Muscle layer of duodenum (tissue), 2 donors: ENCODE results near the gene CFAP46.

ENCODE experiments used
- H3K27ac ChIP-seq: one replicate; pipeline ENCODE4 v1.7.0; 2013; ENCODE audit warnings: mild to moderate bottlenecking, low read length
- H3K27me3 ChIP-seq: one replicate; pipeline ENCODE4 v1.7.0; 2013; ENCODE audit warnings: low read depth, mild to moderate bottlenecking, control low read depth, low read length
- H3K36me3 ChIP-seq, 2 donors: one replicate each; pipeline ENCODE4 v1.7.0; 2013; ENCODE audit warnings: low read length in 2 of 2, control low read depth in 1 of 2, mild to moderate bottlenecking in 1 of 2; ENCODE audit not compliant: insufficient read depth in 2 of 2, control insufficient read depth in 1 of 2
- H3K4me1 ChIP-seq, 2 donors: one replicate each; pipeline ENCODE4 v1.7.0; 2013; ENCODE audit warnings: low read length in 2 of 2, mild to moderate bottlenecking in 2 of 2, control low read depth in 1 of 2, moderate library complexity in 1 of 2; ENCODE audit not compliant: insufficient read depth in 2 of 2, control insufficient read depth in 1 of 2
- H3K4me3 ChIP-seq, 2 donors: one replicate each; pipeline ENCODE4 v1.7.0; 2013; ENCODE audit warnings: low read length in 2 of 2, low read depth in 1 of 2, mild to moderate bottlenecking in 1 of 2
- H3K9me3 ChIP-seq, 2 donors: one replicate each; pipeline ENCODE4 v1.7.0; 2013; ENCODE audit warnings: low read length in 2 of 2, control low read depth in 1 of 2, mild to moderate bottlenecking in 1 of 2; ENCODE audit not compliant: control insufficient read depth in 1 of 2
- donor health status: healthy.

CFAP46 gene

GRCh38 chr10:132942101-132943057 is at the start of gene CFAP46:
CFAP46 (minus strand) TSS chr10:132942570; CDS start chr10:132942484, 86 bp downstream.
- H3K36me3 ChIP-seq, result no peaks in the 10 kb centered on the region
- no peak within 1 kb of the TSS for H3K27ac ChIP-seq
- peaks cover 0 to 17% of the 10 kb centered on the region in 2 donors for H3K4me1 ChIP-seq
- peak within 1 kb of the TSS; percentile 39 to 70 for H3K4me3 ChIP-seq
- H3K9me3 ChIP-seq, result no peaks in the 10 kb centered on the region
- peaks cover 14% of the 10 kb centered on the region for H3K27me3 ChIP-seq

DNA sequence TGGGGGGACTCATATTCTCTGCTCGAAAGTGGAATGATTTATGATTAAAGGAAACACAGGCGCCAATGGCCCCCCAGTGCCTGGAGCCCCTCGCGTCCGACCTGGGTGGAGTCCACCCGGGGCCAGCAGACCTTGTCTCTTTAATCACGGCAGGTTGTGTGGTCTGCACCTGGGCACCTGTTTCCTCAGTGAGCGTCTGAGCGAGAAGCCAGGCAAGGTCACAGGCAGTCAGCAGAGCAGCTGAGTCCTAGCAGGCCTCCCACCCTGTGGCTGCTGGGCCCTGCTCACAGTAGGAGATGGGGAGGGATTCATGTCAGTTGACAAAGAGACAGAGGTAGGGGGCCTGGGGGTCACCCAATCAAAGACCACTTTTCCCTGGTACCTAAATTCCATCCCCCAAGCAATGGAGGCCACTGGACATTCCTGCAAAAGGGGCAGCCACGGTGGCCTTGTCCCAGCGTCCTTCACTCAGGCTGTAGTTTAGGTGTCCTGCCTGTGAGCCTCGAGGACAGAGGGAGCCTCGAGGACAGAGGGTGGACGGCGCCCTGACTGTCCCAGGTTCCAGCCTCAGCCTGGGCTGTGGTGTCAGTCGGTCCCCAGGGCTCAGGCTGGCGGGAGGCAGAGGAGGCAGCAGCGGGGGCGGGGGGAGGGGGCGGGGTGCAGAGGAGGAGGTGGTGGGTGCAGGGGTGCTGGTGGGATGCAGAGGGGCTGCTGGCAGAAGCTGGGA is 49.5 kb upstream of the CFAP46 start:
- H3K27ac ChIP-seq, result no peak overlapping the region
- H3K9me3 ChIP-seq, result no peaks in the 10 kb centered on the region
- H3K27me3 ChIP-seq, result no peaks in the 10 kb centered on the region
- H3K36me3 ChIP-seq, result no peaks in the 10 kb centered on the region
- no peaks in the 10 kb centered on the region for H3K4me1 ChIP-seq
- no peak overlapping the region for H3K4me3 ChIP-seq

DNA sequence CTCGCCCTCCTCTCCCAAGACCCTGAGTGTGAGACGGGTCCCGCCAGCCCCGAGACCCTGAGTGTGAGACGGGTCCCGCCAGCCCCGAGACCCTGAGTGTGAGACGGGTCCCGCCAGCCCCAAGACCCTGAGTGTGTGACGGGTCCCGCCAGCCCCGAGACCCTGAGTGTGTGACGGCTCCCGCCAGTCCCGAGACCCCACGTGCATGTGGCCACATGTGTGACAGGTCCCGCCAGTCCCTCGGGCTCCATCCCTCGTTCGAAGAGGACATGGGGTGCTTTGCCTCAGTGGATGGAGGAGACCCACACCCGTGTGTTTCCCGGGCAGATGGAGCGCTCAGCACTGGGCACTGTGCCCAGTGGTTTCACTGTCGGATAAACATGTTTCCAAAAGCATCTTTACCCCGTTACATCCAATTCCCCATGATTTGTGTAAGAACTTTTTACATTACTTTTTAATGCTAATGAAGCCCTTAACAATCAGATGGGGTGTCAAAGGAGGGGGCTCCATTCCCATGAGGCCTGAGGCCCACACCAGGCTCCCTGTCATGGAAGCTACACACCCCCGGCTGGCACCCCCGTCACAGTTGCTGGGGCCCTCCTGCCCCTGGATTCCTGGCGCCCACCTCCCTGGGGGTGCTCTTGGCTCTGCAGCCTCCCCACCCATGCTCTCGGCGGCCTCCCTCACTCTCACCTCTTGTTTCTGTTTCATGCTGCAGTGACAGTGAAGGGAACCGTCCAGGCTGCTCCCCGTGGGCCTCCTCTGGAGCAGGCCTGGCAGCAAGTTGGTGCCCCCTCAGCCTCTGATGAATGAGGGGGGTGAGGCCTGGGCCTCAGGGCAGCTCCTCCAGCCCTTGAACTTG is 48.5 kb upstream of the CFAP46 start:
- no peak overlapping the region for H3K27ac ChIP-seq
- no peak overlapping the region for H3K4me3 ChIP-seq
- H3K9me3 ChIP-seq, result no peaks in the 10 kb centered on the region
- no peaks in the 10 kb centered on the region for H3K4me1 ChIP-seq
- no peaks in the 10 kb centered on the region for H3K36me3 ChIP-seq
- H3K27me3 ChIP-seq, result no peaks in the 10 kb centered on the region

GRCh38 chr10:132989476-132990415 is 47.4 kb upstream of the CFAP46 start:
- H3K4me3 ChIP-seq, result no peak overlapping the region
- H3K27me3 ChIP-seq, result no peaks in the 10 kb centered on the region
- H3K27ac ChIP-seq, result no peak overlapping the region
- no peaks in the 10 kb centered on the region for H3K4me1 ChIP-seq
- H3K36me3 ChIP-seq, result no peaks in the 10 kb centered on the region
- H3K9me3 ChIP-seq, result no peaks in the 10 kb centered on the region

- Histone ChIP-seq H3K36me3 (no peaks in the 10 kb centered on the region), H3K27me3 (no peaks in the 10 kb centered on the region), H3K27ac (no peak overlapping the region)
Measured at GRCh38 chr10:132988988-132989387, 46.6 kb upstream of the CFAP46 start.

GRCh38 chr10:132987671-132988571 is 45.6 kb upstream of the CFAP46 start:
- Histone ChIP-seq H3K4me1 (no peaks in the 10 kb centered on the region), H3K27me3 (no peaks in the 10 kb centered on the region), H3K27ac (no peak overlapping the region), H3K36me3 (no peaks in the 10 kb centered on the region), H3K9me3 (no peaks in the 10 kb centered on the region), H3K4me3 (no peak overlapping the region)

More at GRCh38 chr10:132988988-132989387, 46.6 kb upstream of the CFAP46 start:
- Histone ChIP-seq H3K4me3 (no peak overlapping the region), H3K9me3 (no peaks in the 10 kb centered on the region), H3K4me1 (no peaks in the 10 kb centered on the region)

- Histone ChIP-seq H3K36me3 (no peaks in the 10 kb centered on the region), H3K9me3 (no peaks in the 10 kb centered on the region), H3K27ac (no peak overlapping the region), H3K27me3 (no peaks in the 10 kb centered on the region), H3K4me1 (no peaks in the 10 kb centered on the region), H3K4me3 (no peak overlapping the region)
Measured at GRCh38 chr10:132986978-132987377, 44.6 kb upstream of the CFAP46 start.

DNA sequence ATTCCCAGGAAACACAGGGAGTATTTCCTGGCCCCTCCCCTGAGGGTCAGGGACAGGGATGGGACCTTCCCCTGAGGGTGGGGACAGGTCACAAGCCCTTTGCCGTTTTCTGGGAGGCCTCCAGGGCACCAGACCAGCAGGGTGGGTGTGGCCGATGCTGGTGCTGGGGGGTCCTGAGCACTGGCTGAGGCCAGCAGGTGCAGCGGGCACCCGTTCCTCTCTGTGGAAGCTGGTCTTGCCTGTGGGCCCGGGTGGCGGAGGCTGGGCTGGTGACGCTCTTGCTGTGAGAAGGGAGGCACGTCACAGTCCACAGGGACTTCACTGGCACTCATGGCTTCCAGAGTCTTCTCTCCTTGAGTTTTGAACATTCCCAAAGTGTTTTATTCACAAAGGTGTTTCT is 44.2 kb upstream of the CFAP46 start:
- Histone ChIP-seq H3K27ac (no peak overlapping the region), H3K27me3 (no peaks in the 10 kb centered on the region), H3K9me3 (no peaks in the 10 kb centered on the region), H3K4me3 (no peak overlapping the region), H3K4me1 (no peaks in the 10 kb centered on the region), H3K36me3 (no peaks in the 10 kb centered on the region)

DNA sequence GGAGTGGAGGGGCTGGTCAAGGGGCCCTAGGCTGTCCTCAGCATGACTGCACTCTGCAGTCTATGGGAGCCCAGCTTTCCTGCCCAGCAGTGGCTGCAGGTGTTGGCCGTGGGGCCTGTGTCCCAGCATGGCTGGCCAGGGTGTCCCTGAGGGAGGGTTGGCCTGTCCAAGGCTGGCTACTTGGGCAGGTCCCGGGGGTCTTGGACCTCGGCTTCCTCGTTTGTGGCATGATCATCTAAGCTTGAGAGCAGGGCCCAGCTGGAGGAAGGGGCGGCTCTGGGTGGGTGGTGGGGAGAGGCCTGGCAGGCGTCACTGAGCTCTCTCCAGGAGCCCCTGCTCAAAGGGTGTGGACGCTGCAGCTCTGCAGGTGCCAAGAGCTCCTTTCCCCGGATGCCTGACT is 43.7 kb upstream of the CFAP46 start:
- Histone ChIP-seq H3K4me1 (no peaks in the 10 kb centered on the region), H3K36me3 (no peaks in the 10 kb centered on the region), H3K27ac (no peak overlapping the region), H3K4me3 (no peak overlapping the region), H3K27me3 (no peaks in the 10 kb centered on the region), H3K9me3 (no peaks in the 10 kb centered on the region)

DNA sequence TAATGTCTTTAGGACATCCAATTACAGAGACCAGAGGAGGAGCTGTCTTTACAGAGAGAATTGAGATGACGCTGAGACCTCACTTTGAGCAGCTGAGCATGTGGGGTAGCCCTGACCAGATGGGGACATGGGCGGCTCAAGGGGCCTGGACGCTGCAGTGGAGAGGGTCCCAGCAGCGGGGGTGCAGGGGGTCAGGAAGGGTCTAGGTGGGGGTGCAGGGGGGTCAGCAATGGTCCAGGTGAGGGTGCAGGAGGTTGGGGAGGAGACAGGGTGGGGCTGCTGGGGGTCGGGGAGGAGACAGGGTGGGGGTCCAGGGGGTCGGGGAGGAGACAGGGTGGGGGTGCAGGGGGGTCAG is 43.2 kb upstream of the CFAP46 start:
- H3K4me1 ChIP-seq, result no peaks in the 10 kb centered on the region
- H3K27ac ChIP-seq, result no peak overlapping the region
- H3K36me3 ChIP-seq, result no peaks in the 10 kb centered on the region
- no peak overlapping the region for H3K4me3 ChIP-seq
- H3K9me3 ChIP-seq, result no peaks in the 10 kb centered on the region
- H3K27me3 ChIP-seq, result no peaks in the 10 kb centered on the region
